IMR-90 (cell line): ENCODE results near the gene GATA3. TPM values are rescaled to one million over a fixed set of nuclear protein-coding genes. Genes with fewer than 3 reads are reported as not detected.

Experiments
- ATAC-seq: fragments of 200-7000 bp; cut with Tn5 transposase; 2 replicates; pipeline ENCODE4 v1.9.1; 2020; ENCODE audit warnings: low read depth, mild to moderate bottlenecking, moderate library complexity
- BruUV-seq: library from RNA; stranded (reverse); fragments of 400-500 nt; replicated peaks from 2 replicates; lab custom pipeline; 2021; lab: Mats Ljungman, UMichigan
- CTCF ChIA-PET: fragments of 300-600 bp; formaldehyde crosslinking; extraction: SDS; loops from one replicate; lab custom pipeline; 2021; ENCODE audit warnings: antibody characterized with exemption; lab: Yijun Ruan, JAX
- POLR2A ChIA-PET: fragments of 300-600 bp; sonication (Branson Sonifier 250); formaldehyde crosslinking; loops from one replicate; lab custom pipeline; 2022; ENCODE audit warnings: antibody characterized with exemption; ENCODE audit not compliant: unreplicated experiment; lab: Charles Lee
- DNase-seq: peaks from one replicate; pipeline ENCODE4 v3.0.0; 2013
- H2AFZ ChIP-seq: replicated peaks from 2 replicates; pipeline ENCODE3; 2013; ENCODE audit warnings: low read length, mild to moderate bottlenecking; ENCODE audit not compliant: poor library complexity
- H2AK5ac ChIP-seq: 2 replicates; pipeline ENCODE4 v1.6.1; 2013; ENCODE audit warnings: low read depth, low read length, inconsistent platforms
- H2AK9ac ChIP-seq: replicated peaks from 2 replicates; pipeline ENCODE3; 2013; ENCODE audit warnings: mild to moderate bottlenecking, low read depth, low read length, moderate library complexity; ENCODE audit not compliant: poor library complexity
- H2BK120ac ChIP-seq: 2 replicates; pipeline ENCODE4 v1.6.1; 2013; ENCODE audit warnings: low read depth, low read length, inconsistent platforms
- H2BK15ac ChIP-seq: 3 replicates; pipeline ENCODE4 v1.6.1; 2013; ENCODE audit warnings: low read depth, low read length, inconsistent platforms
- H2BK20ac ChIP-seq: 2 replicates; pipeline ENCODE4 v1.6.1; 2013; ENCODE audit warnings: low read depth, mild to moderate bottlenecking, inconsistent platforms, low read length, moderate library complexity
- H2BK5ac ChIP-seq: 2 replicates; pipeline ENCODE4 v1.6.1; 2013; ENCODE audit warnings: mild to moderate bottlenecking, low read depth, low read length, inconsistent platforms; ENCODE audit not compliant: poor library complexity, severe bottlenecking
- H3K14ac ChIP-seq: replicated peaks from 2 replicates; pipeline ENCODE4 v1.6.1; 2013; ENCODE audit warnings: low read depth, low read length, inconsistent platforms
- H3K18ac ChIP-seq: 2 replicates; pipeline ENCODE4 v1.6.1; 2013; ENCODE audit warnings: low read depth, low read length, control low read depth
- H3K23ac ChIP-seq: 2 replicates; pipeline ENCODE4 v1.6.1; 2013; ENCODE audit warnings: low read depth, low read length, inconsistent platforms
- H3K27ac ChIP-seq: 2 replicates; pipeline ENCODE4 v1.5.1; 2013; ENCODE audit warnings: mild to moderate bottlenecking, control low read depth, low read length; ENCODE audit not compliant: insufficient read depth
- H3K27me3 ChIP-seq: 2 replicates; pipeline ENCODE4 v1.6.1; 2013; ENCODE audit warnings: low read length; ENCODE audit not compliant: control insufficient read depth, insufficient read depth
- H3K36me3 ChIP-seq: 2 replicates; pipeline ENCODE4 v1.6.1; 2013; ENCODE audit warnings: low read length, mixed read lengths; ENCODE audit not compliant: control insufficient read depth, insufficient read depth
- H3K4ac ChIP-seq: 2 replicates; pipeline ENCODE4 v1.6.1; 2013; ENCODE audit warnings: low read depth, low read length, inconsistent platforms
- H3K4me1 ChIP-seq: 2 replicates; pipeline ENCODE4 v1.6.1; 2013; ENCODE audit warnings: low read length, mixed read lengths; ENCODE audit not compliant: control insufficient read depth, insufficient read depth
- H3K4me2 ChIP-seq: 2 replicates; pipeline ENCODE4 v1.6.1; 2013; ENCODE audit warnings: low read depth, mild to moderate bottlenecking, control low read depth, low read length, moderate library complexity
- H3K4me3 ChIP-seq: 2 replicates; pipeline ENCODE4 v1.5.1; 2013; ENCODE audit warnings: low read depth, mild to moderate bottlenecking, control low read depth, low read length, moderate library complexity; ENCODE audit not compliant: insufficient read depth
- H3K56ac ChIP-seq: 2 replicates; pipeline ENCODE4 v1.6.1; 2013; ENCODE audit warnings: low read length, inconsistent platforms; ENCODE audit not compliant: insufficient read depth; ENCODE audit errors: extremely low read depth
- H3K79me1 ChIP-seq, 2 experiments: 2 replicates each; pipeline ENCODE4 v1.6.1; 2013; ENCODE audit warnings: low read length in 2 of 2, inconsistent platforms in 1 of 2, low read depth in 1 of 2
- H3K9ac ChIP-seq: 2 replicates; pipeline ENCODE4 v1.6.1; 2013; ENCODE audit warnings: low read depth, low read length, control low read depth
- H3K9me1 ChIP-seq: 2 replicates; pipeline ENCODE4 v1.6.1; 2013; ENCODE audit warnings: low read length, inconsistent platforms; ENCODE audit not compliant: insufficient read depth
- H3K9me3 ChIP-seq: 2 replicates; pipeline ENCODE4 v1.6.1; 2013; ENCODE audit warnings: low read length; ENCODE audit not compliant: control insufficient read depth, insufficient read depth
- H4K20me1 ChIP-seq: 2 replicates; pipeline ENCODE4 v1.6.1; 2013; ENCODE audit warnings: low read length, inconsistent platforms; ENCODE audit not compliant: insufficient read depth
- H4K5ac ChIP-seq: 2 replicates; pipeline ENCODE4 v1.6.1; 2013; ENCODE audit warnings: mild to moderate bottlenecking, low read depth, low read length, control low read depth
- H4K8ac ChIP-seq, 2 experiments: 2 replicates each; pipeline ENCODE4 v1.6.1; 2013; ENCODE audit warnings: low read depth in 2 of 2, low read length in 2 of 2, control low read depth in 1 of 2, inconsistent platforms in 1 of 2
- H4K91ac ChIP-seq: 2 replicates; pipeline ENCODE4 v1.6.1; 2013; ENCODE audit warnings: low read depth, low read length, inconsistent platforms; ENCODE audit not compliant: insufficient read depth
- CEBPB ChIP-seq: IDR thresholded peaks from 2 replicates; pipeline ENCODE4 v1.6.1; 2012; ENCODE audit warnings: low read depth, low read length, improper control_type of control experiment
- CHD1 ChIP-seq: IDR thresholded peaks from 2 replicates; pipeline ENCODE4 v1.6.1; 2012; ENCODE audit warnings: low read depth, low read length, improper control_type of control experiment
- CTCF ChIP-seq: conservative IDR thresholded peaks from 2 replicates; pipeline ENCODE4 v1.5.1; 2012; ENCODE audit warnings: mild to moderate bottlenecking, low read depth, low read length, improper control_type of control experiment
- MAZ ChIP-seq: IDR thresholded peaks from 2 replicates; pipeline ENCODE4 v1.6.1; 2012; ENCODE audit warnings: low read depth, mild to moderate bottlenecking, low read length, improper control_type of control experiment, moderate library complexity, borderline replicate concordance
- MXI1 ChIP-seq: IDR thresholded peaks from 2 replicates; pipeline ENCODE4 v1.6.1; 2012; ENCODE audit warnings: low read depth, mild to moderate bottlenecking, low read length, moderate library complexity, borderline replicate concordance
- RAD21 ChIP-seq: IDR thresholded peaks from 2 replicates; pipeline ENCODE4 v1.6.1; 2012; ENCODE audit warnings: low read length, improper control_type of control experiment
- RFX5 ChIP-seq: IDR thresholded peaks from 2 replicates; pipeline ENCODE4 v1.8.0; 2012; ENCODE audit warnings: low read depth, mild to moderate bottlenecking, low read length, moderate library complexity
- WGBS, 2 experiments: methylation state at CpG; one replicate each; pipeline versions ENCODE4 v1.1.5 to v1.1.7; 2013; ENCODE audit warnings: missing lambda C conversion rate in 2 of 2; ENCODE audit not compliant: insufficient read length in 1 of 2; ENCODE audit errors: extremely low coverage in 2 of 2; 5-methylcytosine and 5-hydroxymethylcytosine counted together
- dilution Hi-C: fragments of 300-500 bp; cut with HindIII; formaldehyde crosslinking; loops from one replicate; pipeline ENCODE4 v1.14.3; 2018; ENCODE audit warnings: low sequenced_read_pairs; ENCODE audit not compliant: unreplicated experiment
- in situ Hi-C: fragments of 300-500 bp; cut with MboI; formaldehyde crosslinking; loops from 3 replicates; pipeline ENCODE4 v1.14.3; 2019; ENCODE audit warnings: low sequenced_read_pairs, inconsistent platforms, mixed read lengths
- intact Hi-C: fragments of 100-400 bp; cut with micrococcal nuclease; formaldehyde crosslinking; loops from 2 replicates; pipeline ENCODE4 v1.10.0; 2022
- polyA plus RNA-seq, 3 experiments: library from polyadenylated mRNA; depleted of rRNA; stranded (reverse); fragments of >200 nt; gene quantifications; 2 replicates each; pipeline ENCODE4 v1.2.3, GENCODE V29; 2012; ENCODE audit warnings: low replicate concordance in 1 of 3
- total RNA-seq: library from RNA; depleted of rRNA; stranded (reverse); fragments of >200 nt; gene quantifications from 2 replicates; pipeline ENCODE4 v1.2.3, GENCODE V29; 2012
- TF ChIP-seq, protein P1 (sequence below): fragments of 150-350 bp; IDR thresholded peaks from 2 replicates; pipeline ENCODE4 v1.6.1; 2016; ENCODE audit warnings: low read depth, mild to moderate bottlenecking, low read length, moderate library complexity, borderline replicate concordance

GATA3 gene
- total and polyA plus RNA-seq, 2 of the 4 experiments (the other 2 are of a cell fraction): 0.21 TPM; not detected in 1

DNA sequence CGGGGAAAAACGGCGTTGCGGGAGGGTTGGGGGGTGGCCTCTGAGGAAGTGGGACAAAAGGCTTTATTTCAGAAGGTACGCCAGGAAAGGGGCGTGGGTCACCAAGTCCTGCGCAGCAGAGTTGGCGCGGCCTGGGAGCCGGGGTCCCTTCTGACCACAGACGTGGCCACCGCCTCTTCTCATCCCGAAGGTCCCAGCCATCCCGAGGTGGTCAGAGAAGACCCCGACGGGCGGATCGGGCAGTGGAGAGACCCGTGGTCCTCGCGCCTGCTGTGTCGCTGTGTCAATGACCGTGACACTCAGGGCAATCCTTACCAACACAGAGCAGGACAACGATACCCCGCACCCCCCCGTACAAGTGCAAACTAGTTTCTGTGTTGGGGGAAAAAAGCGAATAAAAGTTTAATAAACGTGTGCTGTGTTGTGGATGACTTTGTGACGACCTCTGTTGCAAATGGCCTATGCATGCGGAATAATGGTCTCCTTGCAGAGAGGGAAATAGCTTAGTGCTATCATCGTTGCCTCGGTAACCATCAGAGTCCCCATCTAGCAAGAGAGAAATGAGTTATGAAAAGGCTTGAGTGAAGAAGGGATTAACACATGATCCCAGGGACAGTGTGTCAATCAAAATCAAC lies 19.4 kb upstream of the GATA3 start:
- H3K36me3 ChIP-seq: no peaks in the 10 kb centered on the region
- no peaks in the 10 kb centered on the region for H3K79me1 ChIP-seq
- H3K23ac ChIP-seq: peak overlapping the region; percentile 69; the same call in 1 of the 2 replicates
- H3K27ac ChIP-seq: no peak overlapping the region
- TF ChIP-seq RAD21: no peak
- TF ChIP-seq MXI1: no peak
- TF ChIP-seq MAZ: no peak
- no peak for TF ChIP-seq CTCF
- TF ChIP-seq CHD1: no peak
- TF ChIP-seq RFX5: no peak
- TF ChIP-seq, protein P1, sequence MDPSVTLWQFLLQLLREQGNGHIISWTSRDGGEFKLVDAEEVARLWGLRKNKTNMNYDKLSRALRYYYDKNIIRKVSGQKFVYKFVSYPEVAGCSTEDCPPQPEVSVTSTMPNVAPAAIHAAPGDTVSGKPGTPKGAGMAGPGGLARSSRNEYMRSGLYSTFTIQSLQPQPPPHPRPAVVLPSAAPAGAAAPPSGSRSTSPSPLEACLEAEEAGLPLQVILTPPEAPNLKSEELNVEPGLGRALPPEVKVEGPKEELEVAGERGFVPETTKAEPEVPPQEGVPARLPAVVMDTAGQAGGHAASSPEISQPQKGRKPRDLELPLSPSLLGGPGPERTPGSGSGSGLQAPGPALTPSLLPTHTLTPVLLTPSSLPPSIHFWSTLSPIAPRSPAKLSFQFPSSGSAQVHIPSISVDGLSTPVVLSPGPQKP: no peak
- TF ChIP-seq CEBPB: no peak
- H2BK5ac ChIP-seq: no peak overlapping the region
- POLR2A ChIA-PET: no interaction called here
- H2BK15ac ChIP-seq: no peak overlapping the region
- H3K9ac ChIP-seq: no peak overlapping the region
- H4K91ac ChIP-seq: no peak overlapping the region
- dilution Hi-C loops: no loop called here
- no peaks in the 10 kb centered on the region; the same call in 1 of the 2 replicates for H4K20me1 ChIP-seq
- CTCF ChIA-PET: no interaction called here
- H4K8ac ChIP-seq: no peak overlapping the region
- no peak overlapping the region for H2AFZ ChIP-seq
- H4K5ac ChIP-seq: no peak overlapping the region
- ATAC-seq: no peak
- no peak overlapping the region for H2AK5ac ChIP-seq
- intact Hi-C loops: no loop called here
- no peak overlapping the region for H3K4me3 ChIP-seq
- H2AK9ac ChIP-seq: no peak overlapping the region
- no peak overlapping the region for H3K4ac ChIP-seq
- H3K9me3 ChIP-seq: peaks cover 16% of the 10 kb centered on the region
- H2BK120ac ChIP-seq: no peak overlapping the region
- no peaks in the 10 kb centered on the region; the same call in 1 of the 2 replicates for H3K4me1 ChIP-seq
- no peak overlapping the region for H3K4me2 ChIP-seq
- H2BK20ac ChIP-seq: no peak overlapping the region
- in situ Hi-C loops: no loop called here
- peaks cover 89% of the 10 kb centered on the region for H3K27me3 ChIP-seq
- no peaks in the 10 kb centered on the region for H3K9me1 ChIP-seq
- no peak overlapping the region for H3K18ac ChIP-seq
- no peak overlapping the region for H3K14ac ChIP-seq
- DNase-seq: no peak
- 4% methylated on average over 10 of the region's 32 CpGs; no CpG with 5 or more reads in 1 of the 2 experiments for WGBS, 2 experiments
- no peak overlapping the region for H3K56ac ChIP-seq
- BruUV-seq: no TSS peak
